GM12874 (cell line): ENCODE data around the gene SYVN1.
A peak's percentile ranks its signal among the peaks of the same experiment; 100 is the strongest.

ENCODE experiments used
- CTCF ChIP-seq: IDR thresholded peaks from 2 replicates; pipeline ENCODE4 v1.5.1; 2011; ENCODE audit warnings: low read depth, mild to moderate bottlenecking, control low read depth, low read length, moderate library complexity; ENCODE audit not compliant: insufficient read depth

The SYVN1 gene

GRCh38 chr11:65134240-65134951 lies at the start of gene SYVN1:
SYVN1 (minus strand) TSS chr11:65134519; CDS start chr11:65133601, 918 bp downstream.
- no peak for TF ChIP-seq CTCF

GRCh38 chr11:65183201-65183891 lies 49.0 kb upstream of the SYVN1 start:
- TF ChIP-seq CTCF = no peak

GRCh38 chr11:65182258-65183170 lies 48.2 kb upstream of the SYVN1 start:
- no peak for TF ChIP-seq CTCF

- TF ChIP-seq CTCF = 0 out of 2 replicates have a peak, but pooled peaks have one; percentile 7
Measured at GRCh38 chr11:65181569-65182257, 47.4 kb upstream of the SYVN1 start, which contains the start of gene CAPN1. CAPN1 (plus strand) TSS chr11:65181928; CDS start chr11:65182702, 774 bp downstream.

GRCh38 chr11:65180877-65181568 lies 46.7 kb upstream of the SYVN1 start:
- peak; percentile 64 for TF ChIP-seq CTCF

GRCh38 chr11:65172600-65172999 lies 38.3 kb upstream of the SYVN1 start:
- TF ChIP-seq CTCF = no peak
